Osteoblast (primary cell): ENCODE results near the gene MROH8. TPM values are rescaled to one million over a fixed set of nuclear protein-coding genes. Genes with fewer than 3 reads are reported as not detected.
A peak's percentile ranks its signal among the peaks of the same experiment; 100 is the strongest.

Source experiments
- DNase-seq: peaks from one replicate; pipeline ENCODE4 v3.0.0; 2011; ENCODE audit warnings: low spot score, mixed read lengths; ENCODE audit not compliant: insufficient read length; ENCODE audit errors: missing footprints
- H2AFZ ChIP-seq: 2 replicates; pipeline ENCODE4 v1.6.0; 2011; ENCODE audit warnings: mild to moderate bottlenecking, low read length
- H3K27ac ChIP-seq: 2 replicates; pipeline ENCODE4 v1.5.1; 2011; ENCODE audit warnings: mild to moderate bottlenecking, low read depth, low read length, moderate library complexity
- H3K27me3 ChIP-seq: 2 replicates; pipeline ENCODE4 v1.6.0; 2012; ENCODE audit warnings: mild to moderate bottlenecking, control low read depth, inconsistent platforms, low read length, moderate library complexity; ENCODE audit not compliant: insufficient read depth
- H3K36me3 ChIP-seq: 2 replicates; pipeline ENCODE4 v1.5.1; 2011; ENCODE audit warnings: mild to moderate bottlenecking, low read length, control low read depth, moderate library complexity; ENCODE audit not compliant: insufficient read depth
- H3K4me1 ChIP-seq: 2 replicates; pipeline ENCODE4 v1.5.1; 2011; ENCODE audit warnings: mild to moderate bottlenecking, low read length, control low read depth, moderate library complexity; ENCODE audit not compliant: insufficient read depth
- H3K4me2 ChIP-seq: 2 replicates; pipeline ENCODE4 v1.6.0; 2011; ENCODE audit warnings: mild to moderate bottlenecking, low read length; ENCODE audit not compliant: insufficient read depth
- H3K4me3 ChIP-seq: fragments of 200-600 bp; sonication (generic); 3 replicates; pipeline ENCODE4 v1.5.1; 2012; ENCODE audit warnings: mild to moderate bottlenecking, low read length, inconsistent platforms; ENCODE audit not compliant: insufficient read depth
- H3K79me2 ChIP-seq: 2 replicates; pipeline ENCODE4 v1.6.0; 2012; ENCODE audit warnings: mild to moderate bottlenecking, low read length, control low read depth, inconsistent platforms; ENCODE audit not compliant: insufficient read depth
- H3K9me3 ChIP-seq: 2 replicates; pipeline ENCODE4 v1.5.1; 2011; ENCODE audit warnings: low read depth, low read length, control low read depth
- H4K20me1 ChIP-seq: 2 replicates; pipeline ENCODE4 v1.6.0; 2012; ENCODE audit warnings: mild to moderate bottlenecking, low read length, control low read depth; ENCODE audit not compliant: insufficient read depth
- CTCF ChIP-seq: IDR thresholded peaks from 2 replicates; pipeline ENCODE4 v1.5.1; 2011; ENCODE audit warnings: mild to moderate bottlenecking, low read depth, low read length, moderate library complexity; ENCODE audit errors: extremely low read depth
- total RNA-seq: library from RNA; depleted of rRNA; stranded (reverse); fragments of >200 nt; gene quantifications from 2 replicates; pipeline ENCODE4 v1.2.3, GENCODE V29; 2012

MROH8 gene
- total RNA-seq, 1 donor: 1.1 TPM

GRCh38 chr20:37204056-37204455, 24.7 kb upstream of the MROH8 start:
- H3K4me3 ChIP-seq: no peak overlapping the region
- peaks cover 55% of the 10 kb centered on the region for H3K36me3 ChIP-seq
- peaks cover 11% of the 10 kb centered on the region for H4K20me1 ChIP-seq
- no peak overlapping the region for H3K27ac ChIP-seq
- no peak overlapping the region for H3K4me2 ChIP-seq
- no peak for DNase-seq
- no peaks in the 10 kb centered on the region for H3K9me3 ChIP-seq
- no peak for TF ChIP-seq CTCF
- no peak overlapping the region for H2AFZ ChIP-seq
- H3K79me2 ChIP-seq: peaks cover 23% of the 10 kb centered on the region
- H3K4me1 ChIP-seq: peaks cover 10% of the 10 kb centered on the region
- no peaks in the 10 kb centered on the region for H3K27me3 ChIP-seq

GRCh38 chr20:37202267-37202943, 23.1 kb upstream of the MROH8 start:
- H3K4me1 ChIP-seq: peaks cover 10% of the 10 kb centered on the region
- H3K9me3 ChIP-seq: no peaks in the 10 kb centered on the region
- peak; percentile 98 for TF ChIP-seq CTCF
- H3K27ac ChIP-seq: peak overlapping the region; percentile 85
- peaks cover 37% of the 10 kb centered on the region for H3K79me2 ChIP-seq
- peak; percentile 93 for DNase-seq
- no peak overlapping the region for H2AFZ ChIP-seq
- H3K27me3 ChIP-seq: no peaks in the 10 kb centered on the region
- peaks cover 52% of the 10 kb centered on the region for H3K36me3 ChIP-seq
- H3K4me2 ChIP-seq: peak overlapping the region; percentile 69
- peak overlapping the region; percentile 21 for H3K4me3 ChIP-seq
- H4K20me1 ChIP-seq: peaks cover 11% of the 10 kb centered on the region

GRCh38 chr20:37201827-37202162, 22.4 kb upstream of the MROH8 start:
- peaks cover 47% of the 10 kb centered on the region for H3K36me3 ChIP-seq
- TF ChIP-seq CTCF: no peak
- H3K27ac ChIP-seq: peak overlapping the region; percentile 85
- H3K27me3 ChIP-seq: no peaks in the 10 kb centered on the region
- H2AFZ ChIP-seq: no peak overlapping the region
- peak overlapping the region; percentile 69 for H3K4me2 ChIP-seq
- peaks cover 43% of the 10 kb centered on the region for H3K79me2 ChIP-seq
- no peak for DNase-seq
- H3K4me3 ChIP-seq: peak overlapping the region; percentile 21
- peaks cover 10% of the 10 kb centered on the region for H3K4me1 ChIP-seq
- peaks cover 16% of the 10 kb centered on the region for H4K20me1 ChIP-seq
- H3K9me3 ChIP-seq: no peaks in the 10 kb centered on the region

GRCh38 chr20:37200926-37201826, 21.8 kb upstream of the MROH8 start:
- DNase-seq: peak; percentile 41
- no peak for TF ChIP-seq CTCF
- peaks cover 10% of the 10 kb centered on the region for H3K4me1 ChIP-seq
- H3K27ac ChIP-seq: peak overlapping the region; percentile 85
- no peak overlapping the region for H3K4me2 ChIP-seq
- H3K27me3 ChIP-seq: no peaks in the 10 kb centered on the region
- H4K20me1 ChIP-seq: peaks cover 20% of the 10 kb centered on the region
- peaks cover 48% of the 10 kb centered on the region for H3K79me2 ChIP-seq
- H3K4me3 ChIP-seq: no peak overlapping the region
- no peak overlapping the region for H2AFZ ChIP-seq
- peaks cover 45% of the 10 kb centered on the region for H3K36me3 ChIP-seq
- no peaks in the 10 kb centered on the region for H3K9me3 ChIP-seq
